WTC11 (cell line): Measurements from ENCODE around the gene TKFC.

Experiments
- ARID4B ChIP-seq: sonication (generic); formaldehyde crosslinking; IDR thresholded peaks from 2 replicates; pipeline ENCODE4 v1.8.0; 2023; ENCODE audit warnings: missing genetic modification reagents, mild to moderate bottlenecking, borderline replicate concordance
- ATF1 ChIP-seq: sonication (generic); formaldehyde crosslinking; IDR thresholded peaks from 2 replicates; pipeline ENCODE4 v1.8.1; 2023; ENCODE audit warnings: mild to moderate bottlenecking, moderate library complexity, missing genetic modification reagents
- CDX4 ChIP-seq: fragments of 250-450 bp; sonication (Bioruptor Pico); IDR thresholded peaks from 2 replicates; pipeline ENCODE4 v1.9.0; 2021; ENCODE audit warnings: moderate library complexity, mild to moderate bottlenecking, inconsistent platforms, borderline replicate concordance
- CTCF ChIP-seq: fragments of 200-600 bp; IDR thresholded peaks from 2 replicates; pipeline ENCODE4 v1.8.0; 2022; ENCODE audit warnings: antibody characterized with exemption
- JAZF1 ChIP-seq: fragments of 250-450 bp; sonication (Bioruptor Pico); IDR thresholded peaks from 2 replicates; pipeline ENCODE4 v1.9.0; 2021; ENCODE audit warnings: moderate library complexity, mild to moderate bottlenecking, inconsistent platforms
- JUN ChIP-seq: sonication (generic); formaldehyde crosslinking; IDR thresholded peaks from 2 replicates; pipeline ENCODE4 v1.8.0; 2023; ENCODE audit warnings: mild to moderate bottlenecking, missing genetic modification reagents
- MLX ChIP-seq: sonication (generic); formaldehyde crosslinking; IDR thresholded peaks from 2 replicates; pipeline ENCODE4 v1.8.1; 2023; ENCODE audit warnings: mild to moderate bottlenecking, missing genetic modification reagents, moderate library complexity
- ZNF232 ChIP-seq: sonication (generic); formaldehyde crosslinking; IDR thresholded peaks from 2 replicates; pipeline ENCODE4 v1.8.0; 2022; ENCODE audit warnings: mild to moderate bottlenecking, missing genetic modification reagents
- ZNF671 ChIP-seq: fragments of 250-450 bp; sonication (Bioruptor Pico); IDR thresholded peaks from 2 replicates; pipeline ENCODE4 v1.8.0; 2021; ENCODE audit warnings: mild to moderate bottlenecking

- TF ChIP-seq CTCF (no peak), JAZF1 (CRISPR knock-in tag) (no peak), MLX (CRISPR knock-in tag) (no peak), JUN (no peak), CDX4 (no peak), ATF1 (CRISPR knock-in tag) (no peak), ARID4B (CRISPR knock-in tag) (no peak), ZNF232 (CRISPR knock-in tag) (no peak), ZNF671 (CRISPR knock-in tag) (no peak)
Measured at GRCh38 chr11:61290905-61291690, 41.9 kb upstream of the TKFC start.
